Left ventricle myocardium inferior (tissue), 1 donor: ENCODE data around the gene ADAP1. TPM values are rescaled to one million over a fixed set of nuclear protein-coding genes. Genes with fewer than 3 reads are reported as not detected.

Experiments used
- DNase-seq: peaks from one replicate; pipeline ENCODE4 v3.0.0-alpha.2; 2020
- H3K27ac ChIP-seq: fragments of 200-600 bp; replicated peaks from 2 replicates; pipeline ENCODE4 v1.8.0; 2021
- H3K27me3 ChIP-seq: fragments of 200-600 bp; 2 replicates; pipeline ENCODE4 v1.8.0; 2021; ENCODE audit warnings: low read depth
- H3K36me3 ChIP-seq: fragments of 200-600 bp; 2 replicates; pipeline ENCODE4 v1.8.0; 2021
- H3K4me1 ChIP-seq: fragments of 200-600 bp; 2 replicates; pipeline ENCODE4 v1.8.0; 2021
- H3K4me3 ChIP-seq: fragments of 200-600 bp; 2 replicates; pipeline ENCODE4 v1.8.0; 2021; ENCODE audit warnings: mild to moderate bottlenecking, moderate library complexity
- H3K9me3 ChIP-seq: fragments of 200-600 bp; replicated peaks from 2 replicates; pipeline ENCODE4 v1.8.0; 2021
- CTCF ChIP-seq: fragments of 200-600 bp; IDR thresholded peaks from 2 replicates; pipeline ENCODE4 v1.8.0; 2021; ENCODE audit warnings: antibody characterized with exemption, mild to moderate bottlenecking, borderline replicate concordance
- intact Hi-C: fragments of 100-400 bp; cut with micrococcal nuclease; formaldehyde crosslinking; loops from one replicate; pipeline ENCODE4 v1.11.0; 2022
- total RNA-seq: library from RNA; stranded (reverse); fragmentation: NEBNext Ultra II Directional; extraction: Animal tissue kit (Norgen Biotek cat#: 25700); gene quantifications from one replicate; pipeline ENCODE4 v1.2.1, GENCODE V29; 2021
- donor health status: DM: no; HTN: yes; CAD: no; lungs with severe emphysema.

The ADAP1 gene
- total RNA-seq, 1 donor from 2014 or later: 8.4 TPM

GRCh38 chr7:855686-856369 lies 98.7 kb downstream of the ADAP1 start:
- no peak overlapping the region for H3K4me3 ChIP-seq
- intact Hi-C loops: no loop called here
- no peaks in the 10 kb centered on the region for H3K27me3 ChIP-seq
- TF ChIP-seq CTCF: no peak
- no peaks in the 10 kb centered on the region for H3K9me3 ChIP-seq
- peaks cover 15% of the 10 kb centered on the region for H3K4me1 ChIP-seq
- H3K27ac ChIP-seq: no peak overlapping the region
- DNase-seq: no peak
- peaks cover 99% of the 10 kb centered on the region for H3K36me3 ChIP-seq

- peaks cover 99% of the 10 kb centered on the region for H3K36me3 ChIP-seq
- H3K4me3 ChIP-seq: no peak overlapping the region
- no peak for TF ChIP-seq CTCF
- intact Hi-C loops: no loop called here
- no peak for DNase-seq
- H3K9me3 ChIP-seq: no peaks in the 10 kb centered on the region
- peaks cover 17% of the 10 kb centered on the region for H3K4me1 ChIP-seq
- H3K27me3 ChIP-seq: no peaks in the 10 kb centered on the region
- H3K27ac ChIP-seq: no peak overlapping the region
Measured at GRCh38 chr7:854118-854775, 100.2 kb downstream of the ADAP1 start.

GRCh38 chr7:853366-854117 lies 100.9 kb downstream of the ADAP1 start:
- Histone ChIP-seq H3K27me3 (no peaks in the 10 kb centered on the region), H3K4me1 (peaks cover 17% of the 10 kb centered on the region), H3K27ac (no peak overlapping the region), H3K9me3 (no peaks in the 10 kb centered on the region), H3K4me3 (no peak overlapping the region), H3K36me3 (peaks cover 99% of the 10 kb centered on the region)
- intact Hi-C loops: no loop called here
- DNase-seq: no peak
- no peak for TF ChIP-seq CTCF

GRCh38 chr7:851204-851603 lies 103.3 kb downstream of the ADAP1 start:
- Histone ChIP-seq H3K27me3 (no peaks in the 10 kb centered on the region), H3K27ac (peak overlapping the region; percentile 17), H3K4me1 (peaks cover 17% of the 10 kb centered on the region), H3K4me3 (no peak overlapping the region), H3K36me3 (peaks cover 92% of the 10 kb centered on the region), H3K9me3 (no peaks in the 10 kb centered on the region)
- DNase-seq: no peak
- intact Hi-C loops: no loop called here
- TF ChIP-seq CTCF: no peak

GRCh38 chr7:849781-850180 lies 104.7 kb downstream of the ADAP1 start:
- H3K4me3 ChIP-seq: no peak overlapping the region
- H3K36me3 ChIP-seq: peaks cover 92% of the 10 kb centered on the region
- no peak overlapping the region for H3K27ac ChIP-seq
- no peak for DNase-seq
- no peak for TF ChIP-seq CTCF
- peaks cover 17% of the 10 kb centered on the region for H3K4me1 ChIP-seq
- intact Hi-C loops: no loop called here
- no peaks in the 10 kb centered on the region for H3K9me3 ChIP-seq
- no peaks in the 10 kb centered on the region for H3K27me3 ChIP-seq
